HepG2 (cell line): ENCODE data around the gene WWP2. TPM values are rescaled to one million over a fixed set of nuclear protein-coding genes. Genes with fewer than 3 reads are reported as not detected.

ENCODE experiments used
- ATAC-seq: fragments of 200-7000 bp; cut with Tn5 transposase; 3 replicates; pipeline ENCODE4 v1.9.1; 2020; ENCODE audit warnings: mild to moderate bottlenecking, moderate library complexity
- BruUV-seq: library from RNA; stranded (reverse); fragments of 400-500 nt; replicated peaks from 2 replicates; lab custom pipeline; 2021; lab: Mats Ljungman, UMichigan
- CTCF ChIA-PET: fragments of 300-600 bp; formaldehyde crosslinking; extraction: SDS; loops from one replicate; lab custom pipeline; 2021; ENCODE audit warnings: low total read pairs, inconsistent platforms, low intra/inter-chr PET ratio; lab: Yijun Ruan, JAX
- POLR2A ChIA-PET: fragments of 350-600 bp; sonication (Branson Sonifier 250); formaldehyde crosslinking; loops from one replicate; lab custom pipeline; 2020; ENCODE audit warnings: antibody characterized with exemption, inconsistent platforms; lab: Yijun Ruan, JAX
- DNase-seq: peaks from one replicate; pipeline ENCODE4 v3.0.0-alpha.2; 2015; ENCODE audit warnings: low spot score
- FAIRE-seq: peaks from 3 replicates; lab custom pipeline; 2011; peaks lifted over from hg19 to GRCh38; lab: Jason Lieb, UNC
- H2AFZ ChIP-seq: one replicate; pipeline ENCODE4 v1.6.1; 2011; ENCODE audit warnings: low read length, inconsistent platforms
- H3K27ac ChIP-seq: fragments of 300-600 bp; 3 replicates; pipeline ENCODE4 v1.8.0; 2011; ENCODE audit warnings: mixed run types, mild to moderate bottlenecking, mixed read lengths, low read length, inconsistent platforms; ENCODE audit not compliant: insufficient read depth; ENCODE audit errors: extremely low read length
- H3K27me3 ChIP-seq, 2 experiments: fragments of 200-600 bp in 1 of 2; 2 replicates in 1 of 2; 3 replicates in 1 of 2; pipeline versions ENCODE4 v1.6.0 to v1.8.0; 2011; ENCODE audit warnings: low read length in 2 of 2, mild to moderate bottlenecking in 2 of 2, moderate library complexity in 2 of 2, inconsistent platforms in 1 of 2; ENCODE audit not compliant: insufficient read depth in 2 of 2, control insufficient read depth in 1 of 2
- H3K36me3 ChIP-seq, 2 experiments: fragments of 200-600 bp in 1 of 2; replicated peaks in 1 of 2; 2 replicates in 1 of 2; 3 replicates in 1 of 2; pipeline versions ENCODE4 v1.5.1 to v1.8.0; 2011; ENCODE audit warnings: low read length in 2 of 2, inconsistent platforms in 1 of 2; ENCODE audit not compliant: insufficient read depth in 2 of 2, control insufficient read depth in 1 of 2
- H3K4me1 ChIP-seq: 2 replicates; pipeline ENCODE4 v1.5.1; 2012; ENCODE audit warnings: low read length, inconsistent platforms; ENCODE audit not compliant: insufficient read depth
- H3K4me2 ChIP-seq: 2 replicates; pipeline ENCODE4 v1.6.0; 2011; ENCODE audit warnings: low read depth, low read length, inconsistent platforms
- H3K4me3 ChIP-seq, 3 experiments: fragments of 200-600 bp in 1 of 3; sonication (generic), shearing (Covaris generic) in 1 of 3; replicated peaks in 1 of 3; 2 replicates each; pipeline ENCODE4 v1.5.1; 2011 to 2016; ENCODE audit warnings: low read length in 3 of 3, inconsistent platforms in 2 of 3, low read depth in 2 of 3, mild to moderate bottlenecking in 2 of 3, control low read depth in 1 of 3, mixed read lengths in 1 of 3; ENCODE audit not compliant: insufficient read depth in 1 of 3
- H3K79me2 ChIP-seq: one replicate; pipeline ENCODE4 v1.6.1; 2011; ENCODE audit warnings: low read length, inconsistent platforms; ENCODE audit not compliant: insufficient read depth
- H3K9ac ChIP-seq: 2 replicates; pipeline ENCODE4 v1.6.0; 2011; ENCODE audit warnings: mild to moderate bottlenecking, low read depth, low read length, inconsistent platforms; ENCODE audit not compliant: insufficient read depth
- H3K9me3 ChIP-seq: 2 replicates; pipeline ENCODE4 v1.5.1; 2012; ENCODE audit warnings: mild to moderate bottlenecking, low read length
- H4K20me1 ChIP-seq: 2 replicates; pipeline ENCODE4 v1.6.0; 2011; ENCODE audit warnings: inconsistent platforms, mild to moderate bottlenecking, low read length, moderate library complexity; ENCODE audit not compliant: insufficient read depth
- DNMT1 ChIP-seq: sonication (generic); formaldehyde crosslinking; IDR thresholded peaks from 2 replicates; pipeline ENCODE4 v1.5.1; 2020; ENCODE audit warnings: mild to moderate bottlenecking, missing genetic modification reagents
- ERF ChIP-seq: IDR thresholded peaks from 2 replicates; pipeline ENCODE4 v1.6.1; 2018; ENCODE audit warnings: missing biosample characterization, missing genetic modification reagents
- FOXA3 ChIP-seq: IDR thresholded peaks from 2 replicates; pipeline ENCODE4 v1.6.1; 2016; ENCODE audit warnings: missing genetic modification reagents, missing compliant biosample characterization
- HDAC6 ChIP-seq: fragments of 200-600 bp; sonication (generic); IDR thresholded peaks from 2 replicates; pipeline ENCODE4 v1.7.0; 2017; ENCODE audit warnings: mild to moderate bottlenecking, antibody characterized with exemption, low read length, low read depth
- HNRNPLL ChIP-seq: fragments of 200-400 bp; formaldehyde crosslinking; IDR thresholded peaks from 2 replicates; pipeline ENCODE4 v1.6.1; 2017; ENCODE audit warnings: mild to moderate bottlenecking, low read depth, low read length; ENCODE audit not compliant: poor library complexity, severe bottlenecking
- HOXA9 ChIP-seq: sonication (generic); formaldehyde crosslinking; IDR thresholded peaks from 2 replicates; pipeline ENCODE4 v1.8.1; 2022; ENCODE audit warnings: missing genetic modification reagents, mild to moderate bottlenecking, moderate library complexity, borderline replicate concordance
- NFIB ChIP-seq: sonication (generic); formaldehyde crosslinking; IDR thresholded peaks from 2 replicates; pipeline ENCODE4 v1.9.0; 2021; ENCODE audit warnings: missing genetic modification reagents, mild to moderate bottlenecking, borderline replicate concordance
- ZNF232 ChIP-seq: sonication (generic); formaldehyde crosslinking; IDR thresholded peaks from 2 replicates; pipeline ENCODE4 v1.4.0; 2020; ENCODE audit warnings: missing genetic modification reagents, borderline replicate concordance
- WGBS: methylation state at CpG from one replicate; pipeline ENCODE4 v1.1.6; 2017; ENCODE audit warnings: low lambda C conversion rate; 5-methylcytosine and 5-hydroxymethylcytosine counted together
- in situ Hi-C: cut with HindIII; loops from 2 replicates; pipeline ENCODE4 v1.10.0; 2017; ENCODE audit warnings: low pct_unique_long_range_greater_than_20kb; ENCODE audit not compliant: extremely low pct_ligation_motif_present
- intact Hi-C: fragments of 100-400 bp; cut with micrococcal nuclease; formaldehyde crosslinking; loops from one replicate; pipeline ENCODE4 v1.10.0; 2022; ENCODE audit not compliant: unreplicated experiment
- polyA plus RNA-seq, 8 experiments: library from polyadenylated mRNA; depleted of rRNA in 3 of 8; stranded (reverse) in 7 of 8; unstranded in 1 of 8; fragments of >200 nt; fragmentation: Illumina TruSeq in 4 of 8; extraction: Trizol in 4 of 8; gene quantifications; 2 replicates each; pipeline versions ENCODE4 v1.2.1 to v1.2.3, GENCODE V29; 2011 to 2016; ENCODE audit warnings: low read depth in 4 of 8, missing spikeins in 1 of 8, mixed read lengths in 1 of 8; ENCODE audit not compliant: insufficient read depth in 1 of 8
- total RNA-seq, 5 experiments: library from RNA; depleted of rRNA; stranded (reverse); fragments of >200 nt; fragmentation: Illumina TruSeq; extraction: Trizol; gene quantifications; 2 replicates each; pipeline ENCODE4 v1.2.3, GENCODE V29; 2016; ENCODE audit warnings: low read depth in 1 of 5
- TF ChIP-seq, protein P1 (sequence below): sonication (generic); formaldehyde crosslinking; IDR thresholded peaks from 2 replicates; pipeline ENCODE4 v1.5.0; 2020; ENCODE audit warnings: missing genetic modification reagents
- TF ChIP-seq, protein P2 (sequence below), 2 experiments: sonication (generic) in 1 of 2; formaldehyde crosslinking in 1 of 2; IDR thresholded peaks; 2 replicates each; pipeline versions ENCODE4 v1.4.0 to v1.6.1; 2018 to 2020; ENCODE audit warnings: missing genetic modification reagents in 2 of 2, borderline replicate concordance in 1 of 2, low read depth in 1 of 2, mild to moderate bottlenecking in 1 of 2, missing biosample characterization in 1 of 2

WWP2 gene
- total and polyA plus RNA-seq, 2 of the 13 experiments (the other 11 are each of a cell fraction or from before 2014, with no cell fraction given): 11.4 to 28.2 TPM

GRCh38 chr16:69781118-69781517 lies 19.0 kb downstream of the WWP2 start (continued):
- TF ChIP-seq NFIB (no peak), ERF (CRISPR knock-in tag) (no peak), DNMT1 (CRISPR knock-in tag) (no peak), HDAC6 (no peak), ZNF232 (CRISPR knock-in tag) (no peak), HNRNPLL (no peak)

- Histone ChIP-seq H3K9me3 (no peaks in the 10 kb centered on the region), H3K9ac (no peak overlapping the region), H3K79me2 (peaks cover 7% of the 10 kb centered on the region), H3K36me3 (peaks cover 7 to 22% of the 10 kb centered on the region in 2 experiments), H3K4me1 (peaks cover 44% of the 10 kb centered on the region), H3K27me3 (no peaks in the 10 kb centered on the region), H3K4me3 (no peak overlapping the region), H3K27ac (no peak overlapping the region), H3K4me2 (no peak overlapping the region), H2AFZ (no peak overlapping the region), H4K20me1 (no peaks in the 10 kb centered on the region)
- ChIA-PET POLR2A (interaction anchor here (0.7 kb wide), 1 partner anchor 415 kb away, joined by 3 read pairs; no protein-coding TSS in a partner anchor), CTCF (no interaction called here)
- no peak for ATAC-seq
- BruUV-seq: no TSS peak
- TF ChIP-seq FOXA3 (no peak), HOXA9 (no peak)
- TF ChIP-seq, protein P1, sequence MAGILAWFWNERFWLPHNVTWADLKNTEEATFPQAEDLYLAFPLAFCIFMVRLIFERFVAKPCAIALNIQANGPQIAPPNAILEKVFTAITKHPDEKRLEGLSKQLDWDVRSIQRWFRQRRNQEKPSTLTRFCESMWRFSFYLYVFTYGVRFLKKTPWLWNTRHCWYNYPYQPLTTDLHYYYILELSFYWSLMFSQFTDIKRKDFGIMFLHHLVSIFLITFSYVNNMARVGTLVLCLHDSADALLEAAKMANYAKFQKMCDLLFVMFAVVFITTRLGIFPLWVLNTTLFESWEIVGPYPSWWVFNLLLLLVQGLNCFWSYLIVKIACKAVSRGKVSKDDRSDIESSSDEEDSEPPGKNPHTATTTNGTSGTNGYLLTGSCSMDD: no peak
- TF ChIP-seq, protein P2, sequence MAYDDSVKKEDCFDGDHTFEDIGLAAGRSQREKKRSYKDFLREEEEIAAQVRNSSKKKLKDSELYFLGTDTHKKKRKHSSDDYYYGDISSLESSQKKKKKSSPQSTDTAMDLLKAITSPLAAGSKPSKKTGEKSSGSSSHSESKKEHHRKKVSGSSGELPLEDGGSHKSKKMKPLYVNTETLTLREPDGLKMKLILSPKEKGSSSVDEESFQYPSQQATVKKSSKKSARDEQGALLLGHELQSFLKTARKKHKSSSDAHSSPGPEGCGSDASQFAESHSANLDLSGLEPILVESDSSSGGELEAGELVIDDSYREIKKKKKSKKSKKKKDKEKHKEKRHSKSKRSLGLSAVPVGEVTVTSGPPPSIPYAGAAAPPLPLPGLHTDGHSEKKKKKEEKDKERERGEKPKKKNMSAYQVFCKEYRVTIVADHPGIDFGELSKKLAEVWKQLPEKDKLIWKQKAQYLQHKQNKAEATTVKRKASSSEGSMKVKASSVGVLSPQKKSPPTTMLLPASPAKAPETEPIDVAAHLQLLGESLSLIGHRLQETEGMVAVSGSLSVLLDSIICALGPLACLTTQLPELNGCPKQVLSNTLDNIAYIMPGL (CRISPR knock-in tag; IDR thresholded peaks at IDR 0.05; ENCODE audit: borderline replicate concordance in 1 of 2, low read depth in 1 of 2): no peak
- in situ Hi-C loops (no loop called here), intact Hi-C loops (no loop called here)
- 95% methylated on average over 6 of the region's 6 CpGs for WGBS
- no peak for FAIRE-seq
- no peak for DNase-seq
Observed at GRCh38 chr16:69784586-69784985, 22.5 kb downstream of the WWP2 start.
